ENCODE results near the gene MTG1.
"Not testable (repeated sequence)": the region's sequence is repeated elsewhere in the genome, so short reads cannot be mapped to it uniquely, and the experiment has no call there.

The MTG1 gene

DNA sequence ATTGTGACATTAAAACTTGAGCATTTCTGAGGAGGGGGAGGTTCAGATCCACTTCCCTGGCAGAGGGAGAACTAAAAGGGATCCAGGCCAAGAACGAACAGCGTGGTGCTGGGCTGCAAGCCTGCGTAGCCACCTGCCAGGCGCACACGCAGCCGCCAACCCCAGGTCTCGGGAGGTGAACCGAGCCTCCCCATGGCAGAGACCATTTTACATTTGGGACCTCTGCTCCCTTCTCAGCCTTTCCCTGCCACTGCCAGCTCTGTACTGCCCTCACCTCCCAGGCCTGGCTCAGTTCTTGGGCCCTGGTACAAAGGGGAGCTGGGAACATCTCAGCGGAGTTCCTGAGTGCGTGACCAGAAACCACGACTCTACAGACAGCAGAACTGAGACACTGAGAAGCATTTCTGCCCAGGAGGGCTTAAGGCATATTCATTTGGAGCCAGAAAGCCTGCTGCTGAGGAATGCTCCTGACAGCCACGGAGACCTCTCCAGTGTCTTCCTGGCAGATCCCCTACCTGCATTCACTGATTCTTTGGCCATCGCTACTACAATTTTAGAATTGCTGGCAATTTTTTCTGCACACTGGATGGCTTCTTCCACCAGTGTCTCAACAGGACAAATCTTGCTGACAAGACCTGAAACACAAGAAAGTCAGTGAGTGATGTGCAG, 28.4 kb upstream of the MTG1 start:
- FAIRE-seq (no peak), DNase-seq (ENCODE audit: insufficient read length, low spot score) (no peak)
- no peak for TF ChIP-seq POLR2A (IDR thresholded peaks at IDR 0.05; ENCODE audit: low read depth, low read length)

DNA sequence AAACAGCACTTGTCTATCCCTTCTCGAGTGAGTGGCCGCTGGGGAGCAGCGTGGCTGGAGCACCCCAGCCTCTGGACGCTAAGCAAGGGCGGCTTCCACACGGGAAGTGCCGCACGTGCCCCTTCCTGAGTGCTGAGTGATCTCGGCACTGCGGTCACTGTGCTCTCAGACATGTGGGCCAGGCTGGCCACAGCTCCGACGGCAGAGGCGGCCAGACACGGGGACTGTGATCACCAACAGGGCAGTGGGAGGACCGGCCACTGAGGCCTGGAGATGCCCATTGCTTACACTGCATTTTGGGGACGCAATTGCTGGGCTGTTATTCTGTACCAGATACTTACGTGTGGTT, 27.9 kb upstream of the MTG1 start:
- TF ChIP-seq POLR2A (IDR thresholded peaks at IDR 0.05; ENCODE audit: low read depth, low read length) = no peak
- FAIRE-seq = no peak

DNA sequence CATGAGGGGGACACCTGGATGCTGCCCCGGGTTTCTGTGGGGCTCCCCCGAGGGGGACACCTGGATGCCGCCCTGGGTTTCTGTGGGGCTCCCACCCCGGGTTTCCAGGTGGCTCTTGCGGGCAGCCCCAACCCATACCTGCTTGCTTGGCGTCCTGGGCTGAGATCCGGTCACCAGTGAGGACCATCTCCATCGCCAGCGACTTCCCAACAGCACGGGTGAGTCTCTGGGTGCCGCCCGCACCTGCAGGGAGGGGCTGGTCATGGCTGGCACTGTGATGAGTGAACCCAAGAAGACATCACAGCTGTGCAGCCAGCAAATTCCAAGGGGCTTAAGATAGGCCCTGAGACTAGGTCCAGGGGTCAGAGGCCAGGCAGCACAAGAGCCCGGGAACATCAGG, 27.2 kb upstream of the MTG1 start:
- FAIRE-seq = no peak

More for the DNA sequence above, 27.9 kb upstream of the MTG1 start:
- DNase-seq (ENCODE audit: insufficient read length, low spot score) = no peak

DNA sequence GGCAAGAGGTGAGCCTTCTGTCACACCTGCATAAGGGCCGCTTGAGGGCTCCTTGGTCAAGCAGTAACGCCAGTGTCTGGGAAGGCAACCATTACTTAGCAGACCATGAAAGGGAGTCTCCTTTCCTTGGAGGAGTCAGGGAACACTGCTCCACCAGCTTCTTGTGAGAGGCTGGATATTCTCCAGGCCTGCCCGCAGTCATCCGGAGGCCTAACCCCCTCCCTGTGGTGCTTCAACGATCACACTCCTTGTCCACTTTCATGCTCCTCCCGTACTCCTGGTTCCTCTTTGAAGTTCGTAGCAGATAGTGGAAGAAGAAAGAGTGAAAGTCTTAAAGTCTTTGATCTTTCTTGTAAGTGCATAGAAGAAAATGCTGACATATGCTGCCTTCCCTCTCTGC, 26.5 kb upstream of the MTG1 start:
- not testable (repeated sequence) for FAIRE-seq; DNase-seq (ENCODE audit: insufficient read length, low spot score)

More for the DNA sequence above, 27.2 kb upstream of the MTG1 start:
- TF ChIP-seq POLR2A (IDR thresholded peaks at IDR 0.05; ENCODE audit: low read depth, low read length) = no peak
- no peak for DNase-seq (ENCODE audit: insufficient read length, low spot score)

DNA sequence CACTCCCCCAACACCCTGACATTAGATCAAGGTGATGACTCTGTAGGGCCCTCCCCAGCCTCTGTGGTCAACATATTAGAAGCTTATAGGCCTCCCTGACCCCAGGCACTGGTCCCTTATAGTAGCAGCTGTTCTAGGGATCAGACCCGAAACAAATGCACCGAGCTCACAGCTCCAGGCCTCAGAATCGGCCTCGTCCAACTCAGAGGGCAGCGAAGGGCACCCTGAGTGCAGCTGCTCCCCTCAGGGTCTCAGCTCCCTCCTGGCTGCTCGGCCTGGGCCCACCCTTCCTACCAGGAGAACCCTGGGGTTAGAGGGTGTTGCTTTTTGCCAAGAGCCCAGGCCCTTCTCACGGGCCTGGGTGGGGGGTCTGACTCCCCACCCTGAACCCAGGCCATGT, 25.8 kb upstream of the MTG1 start:
- DNase-seq (ENCODE audit: insufficient read length, low spot score) = no peak
- TF ChIP-seq POLR2A (IDR thresholded peaks at IDR 0.05; ENCODE audit: low read depth, low read length) = no peak

DNA sequence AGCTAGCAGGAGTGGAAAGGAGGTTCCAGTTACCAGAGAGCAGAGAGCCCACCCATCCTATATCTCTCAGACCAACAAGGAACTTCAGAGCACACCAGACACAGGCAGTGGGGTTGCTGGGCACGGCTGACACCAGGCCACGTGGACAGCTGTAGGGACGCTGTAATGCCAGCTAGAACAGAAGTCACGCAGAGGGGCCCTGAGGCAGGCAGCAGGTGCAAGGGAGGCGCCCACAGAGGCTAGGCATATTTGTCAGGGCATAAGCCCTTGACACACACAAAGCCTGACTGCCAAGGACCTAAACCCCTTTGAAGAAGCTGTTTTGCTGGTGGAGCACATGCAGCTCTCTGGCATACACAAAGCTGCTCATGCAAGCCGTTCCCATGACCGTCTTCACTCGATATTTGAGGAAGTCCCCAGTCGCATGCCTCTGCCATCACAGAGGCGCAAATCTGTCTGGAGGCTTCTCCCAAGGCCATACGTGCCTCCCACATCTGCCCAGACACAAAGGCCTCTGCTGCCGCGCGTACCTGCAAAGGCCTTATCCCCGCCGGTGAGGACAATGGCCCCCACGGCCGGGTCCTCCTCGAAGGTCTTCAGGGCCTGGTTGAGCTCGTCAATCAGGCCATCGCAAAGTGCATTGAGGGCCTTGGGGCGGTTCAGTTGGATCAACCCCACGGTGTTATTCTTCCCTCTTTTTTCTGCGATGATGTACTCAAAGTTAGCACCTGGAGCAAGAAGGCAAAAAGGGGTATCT, 23.7 kb upstream of the MTG1 start:
- no peak for DNase-seq (ENCODE audit: insufficient read length, low spot score)
- TF ChIP-seq POLR2A (IDR thresholded peaks at IDR 0.05; ENCODE audit: low read depth, low read length) = no peak
- no peak for FAIRE-seq

More for the DNA sequence above, 25.8 kb upstream of the MTG1 start:
- FAIRE-seq = no peak

DNA sequence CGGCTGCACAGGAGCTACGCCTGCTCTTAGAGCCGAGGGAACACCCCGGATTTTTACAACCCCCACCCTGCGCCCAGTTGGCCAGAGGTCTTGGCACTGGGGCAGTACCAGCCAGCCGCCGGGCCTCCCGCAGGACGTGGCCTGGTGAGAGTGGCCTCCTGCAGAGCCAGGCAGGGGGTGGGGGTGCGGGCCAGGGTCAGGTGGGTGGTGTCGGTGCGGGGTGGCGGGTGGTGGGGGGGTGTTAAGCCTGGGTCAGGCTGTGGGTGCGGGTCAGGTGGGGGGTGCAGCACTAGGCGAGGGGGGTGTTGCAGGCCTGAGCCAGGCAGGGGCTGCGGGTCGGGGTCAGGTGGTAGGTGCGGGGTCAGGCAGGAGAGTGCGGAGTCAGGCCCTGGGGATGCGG, 21.4 kb upstream of the MTG1 start:
- FAIRE-seq (no peak), DNase-seq (ENCODE audit: insufficient read length, low spot score) (no peak)
- no peak for TF ChIP-seq POLR2A (IDR thresholded peaks at IDR 0.05; ENCODE audit: low read depth, low read length)

DNA sequence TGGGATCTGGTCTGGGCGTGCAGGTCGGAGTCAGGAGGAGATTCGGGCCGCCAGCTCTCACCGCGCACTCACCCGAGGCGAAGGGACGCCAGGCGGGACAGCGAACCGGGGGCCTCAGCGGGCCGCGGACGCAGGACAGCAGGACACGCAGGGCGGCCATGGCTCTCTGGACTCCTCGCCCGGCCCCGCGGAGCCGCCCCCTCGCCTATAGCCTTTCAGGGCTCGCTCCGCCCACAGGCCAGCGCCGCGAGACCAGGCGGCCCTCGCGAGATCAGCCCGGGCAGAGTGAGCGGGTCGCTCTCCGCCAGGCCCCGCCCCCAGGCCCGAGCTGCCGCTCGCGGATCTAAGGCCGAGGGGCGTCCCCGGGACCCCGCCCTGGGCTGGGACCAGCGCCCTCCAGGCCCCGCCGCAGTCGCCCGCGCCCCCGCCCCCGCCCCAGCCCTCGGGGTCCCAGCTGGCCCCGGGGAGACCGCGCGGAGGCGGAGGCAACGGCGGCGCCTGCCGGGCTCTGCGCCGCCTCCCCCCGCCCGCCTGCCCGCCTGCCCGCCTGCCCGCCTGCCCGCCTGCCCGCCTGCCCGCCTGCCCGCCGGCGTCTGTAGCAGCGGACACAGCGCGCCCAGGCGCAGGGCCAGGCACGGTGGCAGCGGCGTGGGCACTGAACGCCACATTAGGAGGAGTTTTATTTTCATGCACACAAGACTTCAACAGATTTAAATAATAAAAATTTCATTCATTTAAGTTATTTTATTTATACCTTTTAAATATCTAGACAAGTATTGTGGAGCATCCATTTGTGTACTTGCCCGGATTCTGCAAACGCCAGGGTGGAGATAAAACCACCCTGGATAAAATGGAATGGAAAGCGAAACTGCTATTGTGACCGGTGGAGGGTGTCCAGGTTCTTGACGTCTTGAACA, 20.5 kb upstream of the MTG1 start, which contains the start of gene ECHS1:
ECHS1 (minus strand) TSS at position 181 of the 917 bp plus-strand sequence; CDS start at position 160, 21 bp downstream.
- no peak for FAIRE-seq
- peak; percentile 97 for DNase-seq (ENCODE audit: insufficient read length, low spot score)
- peak; percentile 81 for TF ChIP-seq POLR2A (IDR thresholded peaks at IDR 0.05; ENCODE audit: low read depth, low read length)

DNA sequence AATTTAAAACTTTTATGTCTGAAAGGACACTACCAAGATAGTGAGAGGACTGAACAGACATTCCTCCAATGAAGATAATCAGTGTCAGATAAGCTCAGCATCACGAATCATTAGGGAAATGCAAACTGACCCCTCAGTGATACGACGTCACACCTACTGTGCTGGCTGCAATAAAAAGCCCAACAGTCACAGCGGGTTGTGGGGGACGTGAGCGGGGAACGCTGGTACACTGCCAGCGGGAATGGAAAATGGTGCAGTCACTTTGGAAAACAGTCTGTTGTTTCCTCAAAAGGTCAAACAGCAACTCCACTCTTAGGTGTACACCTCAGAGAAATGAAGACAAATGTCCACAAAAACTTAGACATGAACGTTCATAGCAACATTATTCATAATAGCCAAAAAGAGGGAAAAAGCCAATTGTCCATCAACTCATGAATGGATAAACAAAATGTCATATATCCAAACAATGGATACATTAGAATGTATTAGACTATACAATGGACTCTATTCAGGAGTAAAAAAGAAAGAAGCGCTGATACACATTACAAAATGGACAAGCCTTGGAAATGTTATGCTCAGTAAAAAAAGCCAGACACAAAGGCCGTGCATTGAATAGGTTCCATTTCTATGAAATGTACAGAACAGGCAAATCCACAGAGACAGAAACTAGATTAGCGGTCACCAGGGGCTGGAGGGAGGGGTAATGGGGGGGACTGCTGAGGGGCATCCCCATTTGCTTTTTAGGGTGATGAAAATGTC, 18.4 kb upstream of the MTG1 start:
- FAIRE-seq (no peak), DNase-seq (ENCODE audit: insufficient read length, low spot score) (no peak)
- no peak for TF ChIP-seq POLR2A (IDR thresholded peaks at IDR 0.05; ENCODE audit: low read depth, low read length)

DNA sequence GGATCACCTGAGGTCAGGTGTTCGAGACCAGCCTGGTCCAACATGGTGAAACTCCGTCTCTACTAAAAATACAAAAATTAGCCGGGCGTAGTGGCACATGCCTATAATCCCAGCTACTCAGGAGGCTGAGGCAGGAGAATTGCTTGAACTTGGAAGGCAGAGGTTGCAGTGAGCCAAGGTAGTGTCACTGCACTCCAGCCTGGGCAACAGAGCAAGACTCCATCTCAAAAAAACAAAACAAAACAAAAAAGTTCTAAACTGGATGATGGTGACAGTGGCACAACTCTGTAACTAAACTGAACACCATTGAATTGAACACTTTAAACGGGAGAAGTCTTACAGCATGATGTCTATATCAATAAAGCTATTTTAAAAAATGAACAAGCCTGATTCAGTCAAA, 17.8 kb upstream of the MTG1 start:
- not testable (repeated sequence) for DNase-seq (ENCODE audit: insufficient read length, low spot score); FAIRE-seq

DNA sequence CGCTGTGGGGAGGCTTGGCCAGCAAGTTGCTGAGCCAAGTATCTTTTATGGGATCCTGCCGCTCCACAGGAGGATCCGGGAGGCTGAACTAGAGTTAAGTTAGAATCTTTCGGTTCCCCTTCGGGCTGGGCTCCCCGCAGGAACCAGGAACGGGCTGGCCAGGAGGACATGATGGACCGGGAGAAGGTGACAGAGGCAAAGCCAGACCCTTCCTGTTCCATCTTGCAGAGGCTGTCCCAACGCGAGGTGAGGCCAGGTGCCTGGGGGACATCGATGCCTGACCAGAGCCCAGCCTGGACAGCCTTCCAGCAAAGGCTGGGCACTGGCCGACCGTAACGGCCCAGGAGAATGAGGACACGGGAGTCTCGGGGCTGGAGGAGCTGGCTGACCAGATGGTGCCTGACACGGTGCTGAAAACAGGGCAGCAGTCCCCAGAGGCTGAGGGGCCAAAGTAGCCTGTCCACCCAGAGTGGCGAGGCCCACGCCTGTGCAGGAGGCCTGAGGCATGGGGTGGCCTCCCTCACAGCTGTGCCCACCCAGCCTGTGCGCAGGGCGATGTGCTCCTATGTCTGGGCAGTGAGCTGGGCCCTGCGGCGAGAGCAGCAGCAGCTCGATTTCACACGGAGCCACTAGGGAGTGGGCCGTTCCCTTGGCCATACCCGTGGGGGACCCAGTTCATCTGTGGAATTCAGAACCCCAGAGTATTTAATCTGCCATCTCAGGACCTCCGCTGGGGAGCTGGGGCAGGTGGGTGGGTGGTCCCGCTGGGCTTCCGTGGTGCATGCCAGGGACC, 16.7 kb upstream of the MTG1 start:
- DNase-seq (ENCODE audit: insufficient read length, low spot score) (no peak), FAIRE-seq (no peak)
- no peak for TF ChIP-seq POLR2A (IDR thresholded peaks at IDR 0.05; ENCODE audit: low read depth, low read length)

DNA sequence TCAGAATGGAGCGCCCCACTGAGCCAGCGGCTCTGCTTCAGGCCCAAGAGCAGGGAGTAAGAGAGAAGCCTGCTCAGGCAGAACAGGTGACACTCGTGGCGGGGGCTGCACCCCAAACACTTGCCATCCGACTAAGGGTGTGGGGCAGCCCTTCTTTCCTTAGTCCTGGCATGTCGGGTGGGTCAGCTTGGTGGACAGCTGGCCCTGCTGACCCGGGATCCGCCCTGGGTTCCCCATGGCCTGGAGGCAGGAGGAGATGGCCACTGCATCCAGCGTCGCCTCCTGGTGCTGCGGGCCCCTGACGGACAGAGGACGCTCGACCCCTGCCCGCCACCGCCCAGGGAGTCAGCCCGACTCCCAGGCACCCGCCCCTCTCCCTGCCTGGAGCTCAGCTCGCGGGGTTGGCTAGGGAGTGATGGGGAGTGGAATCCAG, 16.1 kb upstream of the MTG1 start:
- TF ChIP-seq POLR2A (IDR thresholded peaks at IDR 0.05; ENCODE audit: low read depth, low read length) = no peak
- DNase-seq (ENCODE audit: insufficient read length, low spot score) (no peak), FAIRE-seq (no peak)

All from H54 (cell line).